WTC11 (cell line): Measurements from ENCODE around the gene HACD2. TPM values are rescaled to one million over a fixed set of nuclear protein-coding genes. Genes with fewer than 3 reads are reported as not detected.

Source experiments
- ATAC-seq: fragments of 200-7000 bp; cut with Tn5 transposase; 2 replicates; pipeline ENCODE4 v1.10.0; 2021; ENCODE audit warnings: mild to moderate bottlenecking, moderate library complexity
- CTCF ChIA-PET: fragments of 300-600 bp; sonication (Branson Sonifier 250); formaldehyde crosslinking; loops from one replicate; lab custom pipeline; 2021; ENCODE audit warnings: antibody characterized with exemption; lab: Charles Lee
- POLR2A ChIA-PET: fragments of 350-600 bp; sonication (Branson Sonifier 250); formaldehyde crosslinking; loops from one replicate; lab custom pipeline; 2021; ENCODE audit warnings: antibody characterized with exemption; lab: Charles Lee
- DNase-seq: peaks from one replicate; pipeline ENCODE4 v3.0.0; 2021; ENCODE audit warnings: low spot score
- H3K27ac Mint-ChIP-seq: 2 replicates; pipeline ENCODE4 v1.8.0; 2021; ENCODE audit warnings: mixed read lengths
- H3K27me3 Mint-ChIP-seq: 2 replicates; pipeline ENCODE4 v1.8.0; 2021; ENCODE audit warnings: low read depth, mild to moderate bottlenecking, moderate library complexity, mixed read lengths
- H3K36me3 Mint-ChIP-seq: 2 replicates; pipeline ENCODE4 v1.8.0; 2021; ENCODE audit warnings: mixed read lengths
- H3K4me1 Mint-ChIP-seq: 2 replicates; pipeline ENCODE4 v1.8.0; 2022; ENCODE audit warnings: mixed read lengths
- H3K4me3 Mint-ChIP-seq: 2 replicates; pipeline ENCODE4 v1.8.0; 2021; ENCODE audit warnings: mild to moderate bottlenecking, moderate library complexity, mixed read lengths
- H3K9me3 Mint-ChIP-seq: 2 replicates; pipeline ENCODE4 v1.8.0; 2021; ENCODE audit warnings: mixed read lengths
- CBFB ChIP-seq: sonication (generic); formaldehyde crosslinking; IDR thresholded peaks from 2 replicates; pipeline ENCODE4 v1.8.1; 2022; ENCODE audit warnings: mild to moderate bottlenecking, low read depth, missing genetic modification reagents
- EMX1 ChIP-seq: fragments of 250-450 bp; sonication (Bioruptor Pico); IDR thresholded peaks from 2 replicates; pipeline ENCODE4 v1.8.0; 2021; ENCODE audit warnings: mild to moderate bottlenecking
- FOXJ3 ChIP-seq: sonication (generic); formaldehyde crosslinking; IDR thresholded peaks from 2 replicates; pipeline ENCODE4 v1.9.0; 2021; ENCODE audit warnings: missing genetic modification reagents, mild to moderate bottlenecking, borderline replicate concordance
- GABPB1 ChIP-seq: sonication (generic); formaldehyde crosslinking; IDR thresholded peaks from 2 replicates; pipeline ENCODE4 v1.8.1; 2023; ENCODE audit warnings: mild to moderate bottlenecking, missing genetic modification reagents
- GTF2I ChIP-seq: fragments of 250-450 bp; sonication (Bioruptor Pico); conservative IDR thresholded peaks from 2 replicates; pipeline ENCODE4 v1.4.0; 2021; ENCODE audit warnings: mild to moderate bottlenecking
- HMGA2 ChIP-seq: fragments of 250-450 bp; sonication (Bioruptor Pico); IDR thresholded peaks from 2 replicates; pipeline ENCODE4 v1.4.0; 2021; ENCODE audit warnings: mild to moderate bottlenecking, moderate library complexity
- JAZF1 ChIP-seq: fragments of 250-450 bp; sonication (Bioruptor Pico); IDR thresholded peaks from 2 replicates; pipeline ENCODE4 v1.9.0; 2021; ENCODE audit warnings: moderate library complexity, mild to moderate bottlenecking, inconsistent platforms
- JUN ChIP-seq: sonication (generic); formaldehyde crosslinking; IDR thresholded peaks from 2 replicates; pipeline ENCODE4 v1.8.0; 2023; ENCODE audit warnings: mild to moderate bottlenecking, missing genetic modification reagents
- KAT7 ChIP-seq: sonication (generic); formaldehyde crosslinking; IDR thresholded peaks from 2 replicates; pipeline ENCODE4 v1.8.1; 2023; ENCODE audit warnings: missing genetic modification reagents, mild to moderate bottlenecking, borderline replicate concordance
- NFATC4 ChIP-seq: fragments of 250-450 bp; sonication (Bioruptor Pico); IDR thresholded peaks from 2 replicates; pipeline ENCODE4 v1.9.0; 2021; ENCODE audit warnings: mild to moderate bottlenecking
- NFYB ChIP-seq: sonication (generic); formaldehyde crosslinking; conservative IDR thresholded peaks from 2 replicates; pipeline ENCODE4 v1.8.0; 2022; ENCODE audit warnings: low read depth, missing genetic modification reagents
- NR2C2 ChIP-seq: sonication (generic); formaldehyde crosslinking; IDR thresholded peaks from 2 replicates; pipeline ENCODE4 v1.8.0; 2022; ENCODE audit warnings: mild to moderate bottlenecking, missing genetic modification reagents
- SOX15 ChIP-seq: fragments of 250-450 bp; sonication (Bioruptor Pico); IDR thresholded peaks from 2 replicates; pipeline ENCODE4 v1.9.0; 2021; ENCODE audit warnings: mild to moderate bottlenecking
- SP1 ChIP-seq: sonication (generic); formaldehyde crosslinking; conservative IDR thresholded peaks from 2 replicates; pipeline ENCODE4 v1.8.1; 2022; ENCODE audit warnings: missing genetic modification reagents
- TEAD4 ChIP-seq: sonication (generic); formaldehyde crosslinking; IDR thresholded peaks from 2 replicates; pipeline ENCODE4 v1.8.0; 2022; ENCODE audit warnings: mild to moderate bottlenecking, missing genetic modification reagents
- ZNF232 ChIP-seq: sonication (generic); formaldehyde crosslinking; IDR thresholded peaks from 2 replicates; pipeline ENCODE4 v1.8.0; 2022; ENCODE audit warnings: mild to moderate bottlenecking, missing genetic modification reagents
- ZNF263 ChIP-seq: sonication (generic); formaldehyde crosslinking; IDR thresholded peaks from 2 replicates; pipeline ENCODE4 v1.8.1; 2022; ENCODE audit warnings: low read depth, mild to moderate bottlenecking, moderate library complexity, missing genetic modification reagents
- ZNF396 ChIP-seq: fragments of 250-450 bp; sonication (Bioruptor Pico); IDR thresholded peaks from 2 replicates; pipeline ENCODE4 v1.8.0; 2021; ENCODE audit warnings: mild to moderate bottlenecking, moderate library complexity, borderline replicate concordance
- ZNF416 ChIP-seq: fragments of 250-450 bp; sonication (Bioruptor Pico); IDR thresholded peaks from 2 replicates; pipeline ENCODE4 v1.9.0; 2021; ENCODE audit warnings: mild to moderate bottlenecking, inconsistent platforms
- total RNA-seq: library from RNA; stranded (reverse); gene quantifications from 3 replicates; pipeline ENCODE4 v1.2.3, GENCODE V29; 2021
- TF ChIP-seq, protein P1 (sequence below): sonication (generic); formaldehyde crosslinking; conservative IDR thresholded peaks from 2 replicates; pipeline ENCODE4 v1.8.1; 2023; ENCODE audit warnings: mild to moderate bottlenecking, low read depth, missing genetic modification reagents, moderate library complexity
- TF ChIP-seq, protein P2 (sequence below): sonication (generic); formaldehyde crosslinking; IDR thresholded peaks from 2 replicates; pipeline ENCODE4 v1.8.1; 2023; ENCODE audit warnings: mild to moderate bottlenecking, missing genetic modification reagents, borderline replicate concordance
- TF ChIP-seq, protein P3 (sequence below): fragments of 200-600 bp; IDR thresholded peaks from 2 replicates; pipeline ENCODE4 v1.8.0; 2022; ENCODE audit warnings: antibody characterized with exemption
- TF ChIP-seq, protein P4 (sequence below): sonication (generic); formaldehyde crosslinking; IDR thresholded peaks from 2 replicates; pipeline ENCODE4 v1.8.1; 2022; ENCODE audit warnings: missing genetic modification reagents, borderline replicate concordance
- TF ChIP-seq, protein P5 (sequence below): sonication (generic); formaldehyde crosslinking; IDR thresholded peaks from 2 replicates; pipeline ENCODE4 v1.8.1; 2023; ENCODE audit warnings: mild to moderate bottlenecking, missing genetic modification reagents, moderate library complexity

HACD2 gene
- total RNA-seq, 1 experiment from 2014 or later: 26.1 TPM

DNA sequence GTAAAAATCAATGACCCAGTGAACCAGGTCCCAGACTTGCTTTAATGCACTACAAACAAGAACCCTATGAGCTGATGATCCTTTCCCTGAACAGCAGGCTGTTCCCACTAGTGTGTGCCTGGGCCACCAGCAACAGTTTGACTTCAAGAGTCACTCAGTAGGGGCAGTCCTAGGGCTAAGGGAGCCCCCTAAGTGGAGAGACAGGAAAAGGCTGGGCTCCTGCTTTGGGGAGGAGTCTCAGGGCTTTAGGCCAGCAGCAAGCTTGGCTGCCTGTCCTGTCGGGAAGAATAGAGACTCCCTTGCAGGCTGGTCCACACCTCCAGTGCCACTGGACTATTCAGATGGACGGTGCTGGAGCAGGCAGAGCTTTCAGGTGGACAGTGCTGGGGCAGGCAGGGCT lies 106.5 kb downstream of the HACD2 start:
- no peak overlapping the region for H3K27ac Mint-ChIP-seq
- no peak overlapping the region for H3K4me3 Mint-ChIP-seq
- ChIA-PET CTCF (interaction anchor here (0.7 to 1.6 kb wide), 3 partner anchors 11 to 113 kb away, joined by 4 to 7 read pairs (median 7); partner anchors contain the start of gene ADCY5), POLR2A (no interaction called here)
- 0 out of 2 replicates have a peak, but pooled peaks cover 3% of the 10 kb centered on the region for H3K4me1 Mint-ChIP-seq
- TF ChIP-seq ZNF416 (CRISPR knock-in tag): no peak
- TF ChIP-seq ZNF263: no peak
- no peak for TF ChIP-seq NFYB (CRISPR knock-in tag)
- no peak for TF ChIP-seq HMGA2 (CRISPR knock-in tag)
- no peak for TF ChIP-seq KAT7 (CRISPR knock-in tag)
- no peak for TF ChIP-seq TEAD4 (CRISPR knock-in tag)
- TF ChIP-seq EMX1: no peak
- no peak for TF ChIP-seq NFATC4 (CRISPR knock-in tag)
- TF ChIP-seq, protein P1, sequence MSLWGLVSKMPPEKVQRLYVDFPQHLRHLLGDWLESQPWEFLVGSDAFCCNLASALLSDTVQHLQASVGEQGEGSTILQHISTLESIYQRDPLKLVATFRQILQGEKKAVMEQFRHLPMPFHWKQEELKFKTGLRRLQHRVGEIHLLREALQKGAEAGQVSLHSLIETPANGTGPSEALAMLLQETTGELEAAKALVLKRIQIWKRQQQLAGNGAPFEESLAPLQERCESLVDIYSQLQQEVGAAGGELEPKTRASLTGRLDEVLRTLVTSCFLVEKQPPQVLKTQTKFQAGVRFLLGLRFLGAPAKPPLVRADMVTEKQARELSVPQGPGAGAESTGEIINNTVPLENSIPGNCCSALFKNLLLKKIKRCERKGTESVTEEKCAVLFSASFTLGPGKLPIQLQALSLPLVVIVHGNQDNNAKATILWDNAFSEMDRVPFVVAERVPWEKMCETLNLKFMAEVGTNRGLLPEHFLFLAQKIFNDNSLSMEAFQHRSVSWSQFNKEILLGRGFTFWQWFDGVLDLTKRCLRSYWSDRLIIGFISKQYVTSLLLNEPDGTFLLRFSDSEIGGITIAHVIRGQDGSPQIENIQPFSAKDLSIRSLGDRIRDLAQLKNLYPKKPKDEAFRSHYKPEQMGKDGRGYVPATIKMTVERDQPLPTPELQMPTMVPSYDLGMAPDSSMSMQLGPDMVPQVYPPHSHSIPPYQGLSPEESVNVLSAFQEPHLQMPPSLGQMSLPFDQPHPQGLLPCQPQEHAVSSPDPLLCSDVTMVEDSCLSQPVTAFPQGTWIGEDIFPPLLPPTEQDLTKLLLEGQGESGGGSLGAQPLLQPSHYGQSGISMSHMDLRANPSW (CRISPR knock-in tag): no peak
- TF ChIP-seq, protein P2, sequence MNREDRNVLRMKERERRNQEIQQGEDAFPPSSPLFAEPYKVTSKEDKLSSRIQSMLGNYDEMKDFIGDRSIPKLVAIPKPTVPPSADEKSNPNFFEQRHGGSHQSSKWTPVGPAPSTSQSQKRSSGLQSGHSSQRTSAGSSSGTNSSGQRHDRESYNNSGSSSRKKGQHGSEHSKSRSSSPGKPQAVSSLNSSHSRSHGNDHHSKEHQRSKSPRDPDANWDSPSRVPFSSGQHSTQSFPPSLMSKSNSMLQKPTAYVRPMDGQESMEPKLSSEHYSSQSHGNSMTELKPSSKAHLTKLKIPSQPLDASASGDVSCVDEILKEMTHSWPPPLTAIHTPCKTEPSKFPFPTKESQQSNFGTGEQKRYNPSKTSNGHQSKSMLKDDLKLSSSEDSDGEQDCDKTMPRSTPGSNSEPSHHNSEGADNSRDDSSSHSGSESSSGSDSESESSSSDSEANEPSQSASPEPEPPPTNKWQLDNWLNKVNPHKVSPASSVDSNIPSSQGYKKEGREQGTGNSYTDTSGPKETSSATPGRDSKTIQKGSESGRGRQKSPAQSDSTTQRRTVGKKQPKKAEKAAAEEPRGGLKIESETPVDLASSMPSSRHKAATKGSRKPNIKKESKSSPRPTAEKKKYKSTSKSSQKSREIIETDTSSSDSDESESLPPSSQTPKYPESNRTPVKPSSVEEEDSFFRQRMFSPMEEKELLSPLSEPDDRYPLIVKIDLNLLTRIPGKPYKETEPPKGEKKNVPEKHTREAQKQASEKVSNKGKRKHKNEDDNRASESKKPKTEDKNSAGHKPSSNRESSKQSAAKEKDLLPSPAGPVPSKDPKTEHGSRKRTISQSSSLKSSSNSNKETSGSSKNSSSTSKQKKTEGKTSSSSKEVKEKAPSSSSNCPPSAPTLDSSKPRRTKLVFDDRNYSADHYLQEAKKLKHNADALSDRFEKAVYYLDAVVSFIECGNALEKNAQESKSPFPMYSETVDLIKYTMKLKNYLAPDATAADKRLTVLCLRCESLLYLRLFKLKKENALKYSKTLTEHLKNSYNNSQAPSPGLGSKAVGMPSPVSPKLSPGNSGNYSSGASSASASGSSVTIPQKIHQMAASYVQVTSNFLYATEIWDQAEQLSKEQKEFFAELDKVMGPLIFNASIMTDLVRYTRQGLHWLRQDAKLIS: no peak
- TF ChIP-seq FOXJ3 (CRISPR knock-in tag): no peak
- no peak for TF ChIP-seq SP1 (CRISPR knock-in tag)
- no peak for TF ChIP-seq ZNF396 (CRISPR knock-in tag)
- H3K9me3 Mint-ChIP-seq: no peaks in the 10 kb centered on the region
- DNase-seq (no peak), ATAC-seq (peak; percentile 74)
- no peaks in the 10 kb centered on the region for H3K36me3 Mint-ChIP-seq
- H3K27me3 Mint-ChIP-seq: no peaks in the 10 kb centered on the region; the same call in 1 of the 2 replicates

DNA sequence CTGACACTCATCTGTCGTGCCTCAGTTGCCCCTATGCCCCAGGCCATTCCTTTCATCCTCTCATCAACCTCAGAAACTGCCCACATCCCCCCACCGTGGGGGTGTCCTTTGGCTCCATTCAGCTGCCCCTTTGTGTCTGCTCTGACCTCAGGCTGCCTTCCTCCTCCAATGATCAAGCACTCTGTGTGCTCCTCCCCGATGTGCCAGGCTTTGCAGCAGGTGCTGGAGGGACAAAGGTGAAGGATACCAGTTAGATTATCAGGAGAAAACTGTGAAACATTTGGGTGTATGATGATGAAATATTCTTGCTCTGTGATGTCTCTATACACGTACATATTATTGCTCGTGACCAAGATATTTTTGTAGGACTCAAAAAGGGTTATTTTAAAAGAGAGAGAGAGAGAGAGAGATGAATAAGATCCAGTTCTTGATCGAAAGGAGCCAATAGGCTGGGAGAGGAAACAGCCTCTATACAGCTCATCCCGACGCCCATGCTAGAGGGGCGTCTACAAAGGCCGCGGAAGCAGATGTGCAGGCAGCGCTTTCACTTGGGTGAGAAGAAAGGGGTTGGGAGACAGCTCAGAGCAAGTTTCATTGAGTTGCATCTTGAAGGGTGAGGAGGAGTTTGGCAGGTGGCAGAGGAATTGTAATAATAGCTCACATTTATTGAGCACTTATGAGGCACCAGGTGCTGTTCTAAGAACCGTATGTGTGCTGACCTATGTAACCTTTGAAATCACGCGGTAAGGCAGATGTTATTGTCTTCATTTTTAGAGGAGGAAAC lies 107.7 kb downstream of the HACD2 start:
- DNase-seq (no peak), ATAC-seq (no peak)
- Mint-ChIP-seq H3K27me3 (no peaks in the 10 kb centered on the region; the same call in 1 of the 2 replicates), H3K9me3 (no peaks in the 10 kb centered on the region), H3K4me1 (0 out of 2 replicates have a peak, but pooled peaks cover 3% of the 10 kb centered on the region), H3K36me3 (no peaks in the 10 kb centered on the region), H3K27ac (no peak overlapping the region), H3K4me3 (no peak overlapping the region)
- CTCF ChIA-PET: interaction anchor here (0.8 to 1.6 kb wide), 3 partner anchors 12 to 191 kb away, joined by 3 to 7 read pairs (median 7); no protein-coding TSS in a partner anchor
- POLR2A ChIA-PET: interaction anchor here (0.6 kb wide), 1 partner anchor 27 kb away, joined by 3 read pairs; no protein-coding TSS in a partner anchor
- TF ChIP-seq, protein P3, sequence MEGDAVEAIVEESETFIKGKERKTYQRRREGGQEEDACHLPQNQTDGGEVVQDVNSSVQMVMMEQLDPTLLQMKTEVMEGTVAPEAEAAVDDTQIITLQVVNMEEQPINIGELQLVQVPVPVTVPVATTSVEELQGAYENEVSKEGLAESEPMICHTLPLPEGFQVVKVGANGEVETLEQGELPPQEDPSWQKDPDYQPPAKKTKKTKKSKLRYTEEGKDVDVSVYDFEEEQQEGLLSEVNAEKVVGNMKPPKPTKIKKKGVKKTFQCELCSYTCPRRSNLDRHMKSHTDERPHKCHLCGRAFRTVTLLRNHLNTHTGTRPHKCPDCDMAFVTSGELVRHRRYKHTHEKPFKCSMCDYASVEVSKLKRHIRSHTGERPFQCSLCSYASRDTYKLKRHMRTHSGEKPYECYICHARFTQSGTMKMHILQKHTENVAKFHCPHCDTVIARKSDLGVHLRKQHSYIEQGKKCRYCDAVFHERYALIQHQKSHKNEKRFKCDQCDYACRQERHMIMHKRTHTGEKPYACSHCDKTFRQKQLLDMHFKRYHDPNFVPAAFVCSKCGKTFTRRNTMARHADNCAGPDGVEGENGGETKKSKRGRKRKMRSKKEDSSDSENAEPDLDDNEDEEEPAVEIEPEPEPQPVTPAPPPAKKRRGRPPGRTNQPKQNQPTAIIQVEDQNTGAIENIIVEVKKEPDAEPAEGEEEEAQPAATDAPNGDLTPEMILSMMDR: no peak
- TF ChIP-seq JUN: no peak
- TF ChIP-seq NFYB (CRISPR knock-in tag): no peak
- no peak for TF ChIP-seq SOX15 (CRISPR knock-in tag)
- TF ChIP-seq EMX1: no peak
- TF ChIP-seq CBFB (CRISPR knock-in tag): no peak
- no peak for TF ChIP-seq GTF2I
- no peak for TF ChIP-seq SP1 (CRISPR knock-in tag)
- no peak for TF ChIP-seq GABPB1 (CRISPR knock-in tag)
- no peak for TF ChIP-seq JAZF1 (CRISPR knock-in tag)
- TF ChIP-seq, protein P4, sequence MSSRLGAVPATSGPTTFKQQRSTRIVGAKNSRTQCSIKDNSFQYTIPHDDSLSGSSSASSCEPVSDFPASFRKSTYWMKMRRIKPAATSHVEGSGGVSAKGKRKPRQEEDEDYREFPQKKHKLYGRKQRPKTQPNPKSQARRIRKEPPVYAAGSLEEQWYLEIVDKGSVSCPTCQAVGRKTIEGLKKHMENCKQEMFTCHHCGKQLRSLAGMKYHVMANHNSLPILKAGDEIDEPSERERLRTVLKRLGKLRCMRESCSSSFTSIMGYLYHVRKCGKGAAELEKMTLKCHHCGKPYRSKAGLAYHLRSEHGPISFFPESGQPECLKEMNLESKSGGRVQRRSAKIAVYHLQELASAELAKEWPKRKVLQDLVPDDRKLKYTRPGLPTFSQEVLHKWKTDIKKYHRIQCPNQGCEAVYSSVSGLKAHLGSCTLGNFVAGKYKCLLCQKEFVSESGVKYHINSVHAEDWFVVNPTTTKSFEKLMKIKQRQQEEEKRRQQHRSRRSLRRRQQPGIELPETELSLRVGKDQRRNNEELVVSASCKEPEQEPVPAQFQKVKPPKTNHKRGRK (CRISPR knock-in tag): no peak
- TF ChIP-seq, protein P5, sequence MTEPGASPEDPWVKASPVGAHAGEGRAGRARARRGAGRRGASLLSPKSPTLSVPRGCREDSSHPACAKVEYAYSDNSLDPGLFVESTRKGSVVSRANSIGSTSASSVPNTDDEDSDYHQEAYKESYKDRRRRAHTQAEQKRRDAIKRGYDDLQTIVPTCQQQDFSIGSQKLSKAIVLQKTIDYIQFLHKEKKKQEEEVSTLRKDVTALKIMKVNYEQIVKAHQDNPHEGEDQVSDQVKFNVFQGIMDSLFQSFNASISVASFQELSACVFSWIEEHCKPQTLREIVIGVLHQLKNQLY: no peak
- TF ChIP-seq ZNF232: no peak
- no peak for TF ChIP-seq NR2C2 (CRISPR knock-in tag)
